Liver (tissue), 9 donors: ENCODE results near the gene SH3GL1. TPM values are rescaled to one million over a fixed set of nuclear protein-coding genes. Genes with fewer than 3 reads are reported as not detected.
A peak's percentile ranks its signal among the peaks of the same experiment; 100 is the strongest.

Experiments
- DNase-seq: peaks from one replicate; pipeline ENCODE4 v3.0.0-alpha.2; 2017; ENCODE audit warnings: low spot score
- H3K27ac ChIP-seq, 2 donors: one replicate each; pipeline ENCODE4 v1.7.0; 2013; ENCODE audit warnings: inconsistent platforms in 2 of 2, low read length in 2 of 2, control low read depth in 1 of 2, low read depth in 1 of 2, mild to moderate bottlenecking in 1 of 2
- H3K27me3 ChIP-seq, 4 donors: one replicate each; pipeline versions ENCODE4 v1.6.1 to v1.7.0; 2013; ENCODE audit warnings: low read length in 3 of 4, inconsistent platforms in 1 of 4, mild to moderate bottlenecking in 1 of 4, moderate library complexity in 1 of 4; ENCODE audit not compliant: control insufficient read depth in 4 of 4, insufficient read depth in 4 of 4
- H3K36me3 ChIP-seq, 4 donors: one replicate each; pipeline versions ENCODE4 v1.6.1 to v1.7.0; 2013; ENCODE audit warnings: low read length in 3 of 4, mild to moderate bottlenecking in 3 of 4, low read depth in 1 of 4, moderate library complexity in 1 of 4; ENCODE audit not compliant: control insufficient read depth in 4 of 4, insufficient read depth in 3 of 4
- H3K4me1 ChIP-seq, 4 donors: one replicate each; pipeline versions ENCODE4 v1.6.1 to v1.7.0; 2013; ENCODE audit warnings: low read length in 3 of 4, mild to moderate bottlenecking in 3 of 4, moderate library complexity in 1 of 4; ENCODE audit not compliant: control insufficient read depth in 4 of 4, insufficient read depth in 4 of 4
- H3K4me3 ChIP-seq, 3 donors: one replicate each; pipeline versions ENCODE4 v1.6.1 to v1.7.0; 2013; ENCODE audit warnings: low read length in 3 of 3, control low read depth in 1 of 3, low read depth in 1 of 3, mild to moderate bottlenecking in 1 of 3
- H3K9ac ChIP-seq, 2 donors: one replicate each; pipeline ENCODE4 v1.7.0; 2013; ENCODE audit warnings: low read length in 2 of 2, mild to moderate bottlenecking in 2 of 2, moderate library complexity in 2 of 2, control low read depth in 1 of 2, low read depth in 1 of 2
- H3K9me3 ChIP-seq, 4 donors: one replicate each; pipeline versions ENCODE4 v1.6.1 to v1.7.0; 2013; ENCODE audit warnings: low read length in 3 of 4; ENCODE audit not compliant: control insufficient read depth in 4 of 4
- EGR1 ChIP-seq, 2 donors: IDR thresholded peaks; 2 replicates each; pipeline ENCODE4 v1.6.1; 2016 to 2018; ENCODE audit warnings: antibody characterized with exemption in 2 of 2, low read depth in 2 of 2
- FOXA1 ChIP-seq: IDR thresholded peaks from 2 replicates; pipeline ENCODE4 v1.6.1; 2016; ENCODE audit warnings: antibody characterized with exemption
- FOXA2 ChIP-seq: IDR thresholded peaks from 2 replicates; pipeline ENCODE4 v1.6.1; 2016; ENCODE audit warnings: antibody characterized with exemption
- GABPA ChIP-seq, 2 donors: IDR thresholded peaks in 1 of 2; conservative IDR thresholded peaks in 1 of 2; 2 replicates each; pipeline ENCODE4 v1.6.1; 2016; ENCODE audit warnings: antibody characterized with exemption in 2 of 2, mild to moderate bottlenecking in 1 of 2, moderate library complexity in 1 of 2
- HNF4A ChIP-seq, 2 donors: conservative IDR thresholded peaks; 2 replicates each; pipeline ENCODE4 v1.6.1; 2016; ENCODE audit warnings: antibody characterized with exemption in 2 of 2, mild to moderate bottlenecking in 2 of 2
- HNF4G ChIP-seq: IDR thresholded peaks from 2 replicates; pipeline ENCODE4 v1.6.1; 2016; ENCODE audit warnings: antibody characterized with exemption
- JUND ChIP-seq, 2 donors: IDR thresholded peaks; 2 replicates each; pipeline ENCODE4 v1.6.1; 2016; ENCODE audit warnings: antibody characterized with exemption in 2 of 2
- NR2F2 ChIP-seq: IDR thresholded peaks from 2 replicates; pipeline ENCODE4 v1.6.1; 2016; ENCODE audit warnings: antibody characterized with exemption
- RAD21 ChIP-seq, 2 donors: IDR thresholded peaks; 2 replicates each; pipeline ENCODE4 v1.6.1; 2016; ENCODE audit warnings: antibody characterized with exemption in 2 of 2, mild to moderate bottlenecking in 2 of 2
- RXRA ChIP-seq, 2 donors: IDR thresholded peaks; 2 replicates each; pipeline ENCODE4 v1.6.1; 2017 to 2018; ENCODE audit warnings: antibody characterized with exemption in 2 of 2, mild to moderate bottlenecking in 1 of 2
- TAF1 ChIP-seq: conservative IDR thresholded peaks from 2 replicates; pipeline ENCODE4 v1.6.1; 2016; ENCODE audit warnings: antibody characterized with exemption, mild to moderate bottlenecking
- YY1 ChIP-seq: IDR thresholded peaks from 2 replicates; pipeline ENCODE4 v1.6.1; 2016; ENCODE audit warnings: antibody characterized with exemption, mild to moderate bottlenecking
- WGBS: extraction: QIAGEN DNeasy Blood & Tissue Kit; methylation state at CpG from one replicate; pipeline ENCODE4 v1.1.7; 2013; 5-methylcytosine and 5-hydroxymethylcytosine counted together
- polyA plus RNA-seq, 2 donors: library from polyadenylated mRNA; stranded (reverse) in 1 of 2; unstranded in 1 of 2; fragments of 200-250 nt in 1 of 2; fragments of >200 nt in 1 of 2; fragmentation: Nextera tagmentation in 1 of 2; extraction: Ambion mirVana in 1 of 2; gene quantifications; one replicate each; pipeline versions ENCODE4 v1.2.1 to v1.2.3, GENCODE V29; 2013 to 2015
- total RNA-seq, 2 donors: library from RNA; depleted of rRNA; stranded (reverse); fragments of >200 nt; gene quantifications; one replicate each; pipeline ENCODE4 v1.2.3, GENCODE V29; 2014
- TF ChIP-seq, protein P1 (sequence below): IDR thresholded peaks from 2 replicates; pipeline ENCODE4 v1.6.1; 2016; ENCODE audit warnings: antibody characterized with exemption
- TF ChIP-seq, protein P2 (sequence below): IDR thresholded peaks from 2 replicates; pipeline ENCODE4 v1.6.1; 2016; ENCODE audit warnings: antibody characterized with exemption
- TF ChIP-seq, protein P3 (sequence below): IDR thresholded peaks from 2 replicates; pipeline ENCODE4 v1.6.1; 2016; ENCODE audit warnings: antibody characterized with exemption
- TF ChIP-seq, protein P4 (sequence below): IDR thresholded peaks from 2 replicates; pipeline ENCODE4 v1.6.1; 2016; ENCODE audit warnings: antibody characterized with exemption, mild to moderate bottlenecking
- donor health status: healthy.
- donor health status: healthy.
- donor health status: healthy.
- donor health status: healthy.
- donor health status: healthy.

SH3GL1 gene
- total and polyA plus RNA-seq, 4 donors, result 16.5 to 27.8 (median 18.2) TPM

DNA sequence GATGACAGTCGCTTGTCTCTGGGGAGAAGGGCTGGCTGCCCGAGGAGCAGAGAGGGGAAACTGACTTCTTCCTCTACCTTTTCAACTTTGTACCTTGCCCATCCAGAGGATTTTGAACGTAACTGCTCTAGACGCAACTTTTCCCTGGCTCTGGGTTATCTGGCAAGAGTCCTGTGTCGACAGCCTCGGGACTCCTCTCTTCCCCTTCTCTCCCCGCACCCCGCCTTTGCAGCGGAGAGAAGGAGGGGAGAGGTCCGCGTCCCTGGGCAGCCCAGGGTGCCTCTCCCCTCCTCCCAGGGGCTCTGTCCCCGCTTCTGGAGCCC is 574 bp downstream of the SH3GL1 start:
- peak overlapping the region; percentile 83 to 99 for H3K9ac ChIP-seq

DNA sequence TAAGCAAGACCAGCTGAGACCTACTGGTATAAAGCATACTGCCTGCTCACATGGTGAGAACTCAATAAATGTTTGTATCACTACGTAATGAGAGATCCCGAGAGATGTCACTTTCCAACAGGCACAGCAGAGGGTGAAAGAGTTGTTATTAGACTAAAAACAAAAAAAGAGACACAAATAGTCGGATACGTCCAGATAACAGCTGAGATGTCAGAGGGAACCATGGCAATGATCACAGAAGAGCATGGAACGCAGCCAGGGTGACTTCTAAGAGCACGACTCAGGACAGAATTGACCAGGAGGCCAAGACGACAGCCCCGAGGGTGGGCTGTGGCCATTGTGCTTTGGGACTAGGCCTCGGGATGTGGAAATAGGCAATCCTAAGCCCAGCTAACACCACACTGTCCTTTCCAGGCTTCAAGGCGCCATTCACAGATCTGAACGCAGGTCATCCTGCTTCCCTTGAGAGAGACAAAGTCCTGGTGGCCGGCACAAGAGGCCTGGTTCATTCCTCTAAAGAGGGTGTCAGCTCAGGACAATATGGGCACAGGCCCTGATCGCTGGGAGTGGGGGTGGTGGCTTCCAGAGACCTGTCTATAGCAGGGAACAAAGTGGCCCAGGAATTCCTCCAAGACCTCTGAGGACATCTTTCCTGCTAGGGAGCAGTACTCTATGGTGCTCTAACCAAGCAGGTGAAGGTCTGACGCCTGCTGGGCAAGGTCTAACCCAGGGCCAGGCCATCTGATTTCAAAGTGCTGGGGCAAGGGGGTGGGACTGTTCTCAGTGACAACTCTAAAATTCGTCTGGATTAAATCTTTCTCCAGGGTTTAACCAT is 3.2 kb downstream of the SH3GL1 start:
- peaks cover 0 to 5% (median 3%) of the 10 kb centered on the region in 4 donors for H3K36me3 ChIP-seq
- WGBS, result 42% methylated on average over 15 of the region's 15 CpGs

More for the DNA sequence above, 574 bp downstream of the SH3GL1 start:
- H3K27me3 ChIP-seq, result no peaks in the 10 kb centered on the region
- TF ChIP-seq, protein P1, sequence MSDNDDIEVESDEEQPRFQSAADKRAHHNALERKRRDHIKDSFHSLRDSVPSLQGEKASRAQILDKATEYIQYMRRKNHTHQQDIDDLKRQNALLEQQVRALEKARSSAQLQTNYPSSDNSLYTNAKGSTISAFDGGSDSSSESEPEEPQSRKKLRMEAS, result no peak
- no peak for TF ChIP-seq HNF4G
- peak; percentile 47 to 67 for TF ChIP-seq HNF4A (conservative IDR thresholded peaks at IDR 0.05)
- TF ChIP-seq JUND (IDR thresholded peaks at IDR 0.05), result no peak
- no peak for TF ChIP-seq FOXA2
- TF ChIP-seq YY1, result no peak
- peak in 1 of 2 donors; percentile 23 for TF ChIP-seq RXRA (IDR thresholded peaks at IDR 0.05)
- peak; percentile 60 for DNase-seq
- under 1% methylated on average over 12 of the region's 12 CpGs for WGBS
- H3K4me3 ChIP-seq, result peak overlapping the region; percentile 94 to 97 (median 97)
- no peaks in the 10 kb centered on the region for H3K9me3 ChIP-seq
- peak overlapping the region; percentile 96 to 99 for H3K27ac ChIP-seq
- peaks cover 4 to 54% (median 38%) of the 10 kb centered on the region in 4 donors for H3K4me1 ChIP-seq
- H3K36me3 ChIP-seq, result peaks cover 0 to 5% (median 3%) of the 10 kb centered on the region in 4 donors

DNA sequence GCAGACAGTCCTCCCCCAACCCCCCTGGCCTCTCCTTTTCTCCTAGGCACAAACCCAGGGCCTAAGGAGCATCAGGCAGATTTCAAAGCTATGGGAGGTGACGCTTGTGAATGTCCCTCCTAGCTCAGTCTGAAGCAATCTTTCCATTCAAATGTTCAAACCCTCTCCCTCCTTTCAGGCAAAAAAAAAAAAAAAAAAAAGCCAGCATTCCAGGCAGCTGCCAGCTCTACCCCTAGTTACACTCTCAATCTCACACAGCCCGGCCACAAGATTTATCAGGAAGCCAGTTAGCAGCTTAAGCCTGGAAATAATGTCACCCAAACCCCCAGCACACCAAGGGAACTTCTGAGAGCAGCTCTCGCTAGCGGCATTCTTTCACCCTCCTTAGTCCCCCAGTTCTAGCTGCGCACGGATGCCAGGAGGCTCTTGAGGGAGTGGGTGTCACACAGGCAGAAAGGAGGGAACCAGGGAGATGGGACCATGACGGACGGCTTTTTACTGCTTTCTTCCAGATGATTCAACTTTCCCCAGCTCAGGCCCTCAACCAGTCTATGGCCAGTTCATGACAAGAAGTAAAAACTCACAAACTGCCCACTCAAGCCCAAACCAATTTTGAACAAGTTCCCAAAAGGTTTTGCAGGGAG is 6.3 kb downstream of the SH3GL1 start:
- no peak for DNase-seq
- peak overlapping the region in 1 of 2 donors; percentile 26 for H3K27ac ChIP-seq
- no peaks in the 10 kb centered on the region for H3K27me3 ChIP-seq
- H3K36me3 ChIP-seq, result peaks cover 0 to 5% (median 3%) of the 10 kb centered on the region in 4 donors
- no peaks in the 10 kb centered on the region for H3K9me3 ChIP-seq
- H3K9ac ChIP-seq, result peak overlapping the region in 1 of 2 donors; percentile 4
- WGBS, result 71% methylated on average over 8 of the region's 8 CpGs
- no peak overlapping the region for H3K4me3 ChIP-seq
- peaks cover 21 to 74% (median 65%) of the 10 kb centered on the region in 4 donors for H3K4me1 ChIP-seq
- TF ChIP-seq FOXA2, result no peak
- TF ChIP-seq FOXA1, result no peak
- TF ChIP-seq NR2F2, result no peak
- TF ChIP-seq RAD21 (IDR thresholded peaks at IDR 0.05), result no peak
- TF ChIP-seq, protein P1, result no peak
- TF ChIP-seq HNF4A (conservative IDR thresholded peaks at IDR 0.05), result no peak
- no peak for TF ChIP-seq EGR1 (IDR thresholded peaks at IDR 0.05; ENCODE audit: low read depth in 2 of 2)
- TF ChIP-seq, protein P2, sequence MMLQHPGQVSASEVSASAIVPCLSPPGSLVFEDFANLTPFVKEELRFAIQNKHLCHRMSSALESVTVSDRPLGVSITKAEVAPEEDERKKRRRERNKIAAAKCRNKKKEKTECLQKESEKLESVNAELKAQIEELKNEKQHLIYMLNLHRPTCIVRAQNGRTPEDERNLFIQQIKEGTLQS, result no peak
- TF ChIP-seq JUND (IDR thresholded peaks at IDR 0.05), result no peak
- no peak for TF ChIP-seq GABPA (IDR thresholded peaks at IDR 0.05 in 1 of 2, conservative IDR thresholded peaks at IDR 0.05 in 1 of 2)
- TF ChIP-seq TAF1, result no peak
- no peak for TF ChIP-seq RXRA (IDR thresholded peaks at IDR 0.05)
- TF ChIP-seq, protein P3, sequence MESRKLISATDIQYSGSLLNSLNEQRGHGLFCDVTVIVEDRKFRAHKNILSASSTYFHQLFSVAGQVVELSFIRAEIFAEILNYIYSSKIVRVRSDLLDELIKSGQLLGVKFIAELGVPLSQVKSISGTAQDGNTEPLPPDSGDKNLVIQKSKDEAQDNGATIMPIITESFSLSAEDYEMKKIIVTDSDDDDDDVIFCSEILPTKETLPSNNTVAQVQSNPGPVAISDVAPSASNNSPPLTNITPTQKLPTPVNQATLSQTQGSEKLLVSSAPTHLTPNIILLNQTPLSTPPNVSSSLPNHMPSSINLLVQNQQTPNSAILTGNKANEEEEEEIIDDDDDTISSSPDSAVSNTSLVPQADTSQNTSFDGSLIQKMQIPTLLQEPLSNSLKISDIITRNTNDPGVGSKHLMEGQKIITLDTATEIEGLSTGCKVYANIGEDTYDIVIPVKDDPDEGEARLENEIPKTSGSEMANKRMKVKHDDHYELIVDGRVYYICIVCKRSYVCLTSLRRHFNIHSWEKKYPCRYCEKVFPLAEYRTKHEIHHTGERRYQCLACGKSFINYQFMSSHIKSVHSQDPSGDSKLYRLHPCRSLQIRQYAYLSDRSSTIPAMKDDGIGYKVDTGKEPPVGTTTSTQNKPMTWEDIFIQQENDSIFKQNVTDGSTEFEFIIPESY, result no peak
- TF ChIP-seq HNF4G, result no peak

More for the DNA sequence above, 3.2 kb downstream of the SH3GL1 start:
- peaks cover 5 to 58% (median 41%) of the 10 kb centered on the region in 4 donors for H3K4me1 ChIP-seq
- TF ChIP-seq FOXA1 (no peak), EGR1 (IDR thresholded peaks at IDR 0.05; ENCODE audit: low read depth in 2 of 2) (no peak), HNF4G (no peak), HNF4A (conservative IDR thresholded peaks at IDR 0.05) (peak; percentile 36 to 50)
- TF ChIP-seq, protein P4, sequence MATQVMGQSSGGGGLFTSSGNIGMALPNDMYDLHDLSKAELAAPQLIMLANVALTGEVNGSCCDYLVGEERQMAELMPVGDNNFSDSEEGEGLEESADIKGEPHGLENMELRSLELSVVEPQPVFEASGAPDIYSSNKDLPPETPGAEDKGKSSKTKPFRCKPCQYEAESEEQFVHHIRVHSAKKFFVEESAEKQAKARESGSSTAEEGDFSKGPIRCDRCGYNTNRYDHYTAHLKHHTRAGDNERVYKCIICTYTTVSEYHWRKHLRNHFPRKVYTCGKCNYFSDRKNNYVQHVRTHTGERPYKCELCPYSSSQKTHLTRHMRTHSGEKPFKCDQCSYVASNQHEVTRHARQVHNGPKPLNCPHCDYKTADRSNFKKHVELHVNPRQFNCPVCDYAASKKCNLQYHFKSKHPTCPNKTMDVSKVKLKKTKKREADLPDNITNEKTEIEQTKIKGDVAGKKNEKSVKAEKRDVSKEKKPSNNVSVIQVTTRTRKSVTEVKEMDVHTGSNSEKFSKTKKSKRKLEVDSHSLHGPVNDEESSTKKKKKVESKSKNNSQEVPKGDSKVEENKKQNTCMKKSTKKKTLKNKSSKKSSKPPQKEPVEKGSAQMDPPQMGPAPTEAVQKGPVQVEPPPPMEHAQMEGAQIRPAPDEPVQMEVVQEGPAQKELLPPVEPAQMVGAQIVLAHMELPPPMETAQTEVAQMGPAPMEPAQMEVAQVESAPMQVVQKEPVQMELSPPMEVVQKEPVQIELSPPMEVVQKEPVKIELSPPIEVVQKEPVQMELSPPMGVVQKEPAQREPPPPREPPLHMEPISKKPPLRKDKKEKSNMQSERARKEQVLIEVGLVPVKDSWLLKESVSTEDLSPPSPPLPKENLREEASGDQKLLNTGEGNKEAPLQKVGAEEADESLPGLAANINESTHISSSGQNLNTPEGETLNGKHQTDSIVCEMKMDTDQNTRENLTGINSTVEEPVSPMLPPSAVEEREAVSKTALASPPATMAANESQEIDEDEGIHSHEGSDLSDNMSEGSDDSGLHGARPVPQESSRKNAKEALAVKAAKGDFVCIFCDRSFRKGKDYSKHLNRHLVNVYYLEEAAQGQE, result no peak
- H3K9me3 ChIP-seq, result no peaks in the 10 kb centered on the region
- H3K27ac ChIP-seq, result peak overlapping the region; percentile 53 to 61
- H3K4me3 ChIP-seq, result no peak overlapping the region
- no peak overlapping the region for H3K9ac ChIP-seq
- no peaks in the 10 kb centered on the region for H3K27me3 ChIP-seq
- no peak for DNase-seq
